Ascending aorta (tissue), 2 donors: Measurements from ENCODE around the gene CREB3L2. TPM values are rescaled to one million over a fixed set of nuclear protein-coding genes. Genes with fewer than 3 reads are reported as not detected.
"Not testable (repeated sequence)": the region's sequence is repeated elsewhere in the genome, so short reads cannot be mapped to it uniquely, and the experiment has no call there.

Source experiments
- DNase-seq, 2 donors: peaks; one replicate each; pipeline ENCODE4 v3.0.0-alpha.2; 2019; ENCODE audit warnings: low spot score in 2 of 2
- H3K27ac ChIP-seq, 2 donors: fragments of 200-600 bp; sonication (generic); one replicate each; pipeline ENCODE4 v1.5.1; 2016 to 2017; ENCODE audit warnings: mild to moderate bottlenecking in 1 of 2
- H3K27me3 ChIP-seq: fragments of 200-600 bp; sonication (generic); one replicate; pipeline ENCODE4 v1.5.1; 2017
- H3K36me3 ChIP-seq, 2 donors: fragments of 200-600 bp; sonication (generic); one replicate each; pipeline ENCODE4 v1.5.1; 2016
- H3K4me1 ChIP-seq, 2 donors: fragments of 200-600 bp; sonication (generic); one replicate each; pipeline ENCODE4 v1.5.1; 2016 to 2017; ENCODE audit warnings: mild to moderate bottlenecking in 1 of 2
- H3K4me3 ChIP-seq, 2 donors: fragments of 200-600 bp; sonication (generic); one replicate each; pipeline ENCODE4 v1.5.1; 2016 to 2017; ENCODE audit warnings: mild to moderate bottlenecking in 1 of 2
- H3K9me3 ChIP-seq, 2 donors: fragments of 200-600 bp; sonication (generic); one replicate each; pipeline ENCODE4 v1.5.1; 2016
- intact Hi-C: fragments of 100-400 bp; cut with DNase I; formaldehyde crosslinking; loops from one replicate; pipeline ENCODE4 v1.15.1; 2023
- total RNA-seq: library from RNA; depleted of rRNA; stranded (reverse); fragments of >200 nt; gene quantifications from one replicate; pipeline ENCODE4 v1.1.0, GENCODE V29; 2016
- TF ChIP-seq, protein P1 (sequence below), 3 experiments: fragments of 200-600 bp in 2 of 3; fragments of 450-650 bp in 1 of 3; sonication (generic) in 2 of 3; IDR thresholded peaks; one replicate each; pipeline ENCODE4 v1.5.1; 2016 to 2019; ENCODE audit warnings: antibody characterized with exemption in 3 of 3, mild to moderate bottlenecking in 1 of 3, moderate library complexity in 1 of 3

CREB3L2 gene
- total RNA-seq, 1 donor from 2014 or later, result 38.5 TPM

GRCh38 chr7:137927386-137927785, 74.5 kb downstream of the CREB3L2 start:
- peaks cover 5 to 27% of the 10 kb centered on the region in 2 donors for H3K4me1 ChIP-seq
- H3K9me3 ChIP-seq, result no peaks in the 10 kb centered on the region
- intact Hi-C loops, result no loop called here
- peak overlapping the region; percentile 0 to 41 for H3K27ac ChIP-seq
- TF ChIP-seq, protein P1, sequence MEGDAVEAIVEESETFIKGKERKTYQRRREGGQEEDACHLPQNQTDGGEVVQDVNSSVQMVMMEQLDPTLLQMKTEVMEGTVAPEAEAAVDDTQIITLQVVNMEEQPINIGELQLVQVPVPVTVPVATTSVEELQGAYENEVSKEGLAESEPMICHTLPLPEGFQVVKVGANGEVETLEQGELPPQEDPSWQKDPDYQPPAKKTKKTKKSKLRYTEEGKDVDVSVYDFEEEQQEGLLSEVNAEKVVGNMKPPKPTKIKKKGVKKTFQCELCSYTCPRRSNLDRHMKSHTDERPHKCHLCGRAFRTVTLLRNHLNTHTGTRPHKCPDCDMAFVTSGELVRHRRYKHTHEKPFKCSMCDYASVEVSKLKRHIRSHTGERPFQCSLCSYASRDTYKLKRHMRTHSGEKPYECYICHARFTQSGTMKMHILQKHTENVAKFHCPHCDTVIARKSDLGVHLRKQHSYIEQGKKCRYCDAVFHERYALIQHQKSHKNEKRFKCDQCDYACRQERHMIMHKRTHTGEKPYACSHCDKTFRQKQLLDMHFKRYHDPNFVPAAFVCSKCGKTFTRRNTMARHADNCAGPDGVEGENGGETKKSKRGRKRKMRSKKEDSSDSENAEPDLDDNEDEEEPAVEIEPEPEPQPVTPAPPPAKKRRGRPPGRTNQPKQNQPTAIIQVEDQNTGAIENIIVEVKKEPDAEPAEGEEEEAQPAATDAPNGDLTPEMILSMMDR (IDR thresholded peaks at IDR 0.05), result no peak
- H3K36me3 ChIP-seq, result peaks cover 15 to 22% of the 10 kb centered on the region in 2 donors
- H3K27me3 ChIP-seq, result no peaks in the 10 kb centered on the region
- no peak for DNase-seq
- no peak overlapping the region for H3K4me3 ChIP-seq

- Histone ChIP-seq H3K36me3 (peaks cover 15 to 22% of the 10 kb centered on the region in 2 donors), H3K4me1 (peaks cover 5 to 24% of the 10 kb centered on the region in 2 donors)
- H3K27me3 ChIP-seq, intact Hi-C loops, DNase-seq, H3K9me3 ChIP-seq, H3K27ac ChIP-seq, H3K4me3 ChIP-seq: not testable (repeated sequence)
These were observed 75.7 kb downstream of the CREB3L2 start for GRCh38 chr7:137926206-137926605.

DNA sequence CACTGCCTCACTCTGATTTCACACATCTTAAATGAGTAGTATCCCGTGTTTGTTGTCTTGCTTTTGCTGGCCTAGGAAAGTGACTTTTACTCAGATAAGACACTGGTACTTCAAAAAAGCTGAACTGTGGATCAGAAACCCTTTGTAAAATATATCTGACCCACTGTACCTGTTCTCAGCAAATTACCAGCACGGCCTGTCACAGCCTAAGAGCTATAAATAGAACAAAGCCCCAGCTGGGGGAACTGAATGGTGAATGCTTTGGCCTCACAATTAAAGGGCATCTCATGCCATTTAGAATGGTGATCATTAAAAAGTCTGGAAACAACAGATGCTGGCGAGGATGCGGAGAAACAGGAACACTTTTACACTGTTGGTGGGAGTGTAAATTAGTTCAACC, 76.1 kb downstream of the CREB3L2 start:
- H3K27ac ChIP-seq, result peak overlapping the region; percentile 15 to 30
- H3K27me3 ChIP-seq, result no peaks in the 10 kb centered on the region
- no peaks in the 10 kb centered on the region for H3K9me3 ChIP-seq
- DNase-seq, result no peak
- intact Hi-C loops, result no loop called here
- TF ChIP-seq, protein P1 (IDR thresholded peaks at IDR 0.05), result no peak
- peaks cover 5 to 24% of the 10 kb centered on the region in 2 donors for H3K4me1 ChIP-seq
- peaks cover 15 to 22% of the 10 kb centered on the region in 2 donors for H3K36me3 ChIP-seq
- H3K4me3 ChIP-seq, result no peak overlapping the region

GRCh38 chr7:137925091-137925490, 76.8 kb downstream of the CREB3L2 start:
- Histone ChIP-seq H3K4me1 (peaks cover 5 to 19% of the 10 kb centered on the region in 2 donors), H3K27ac (peak overlapping the region; percentile 15 to 36), H3K4me3 (no peak overlapping the region), H3K36me3 (peaks cover 15 to 22% of the 10 kb centered on the region in 2 donors), H3K9me3 (no peaks in the 10 kb centered on the region), H3K27me3 (no peaks in the 10 kb centered on the region)
- no peak for DNase-seq
- intact Hi-C loops, result no loop called here
- TF ChIP-seq, protein P1 (IDR thresholded peaks at IDR 0.05), result no peak

- TF ChIP-seq, protein P1 (IDR thresholded peaks at IDR 0.05), result no peak
- Histone ChIP-seq H3K36me3 (peaks cover 15 to 22% of the 10 kb centered on the region in 2 donors), H3K27ac (peak overlapping the region in 1 of 2 donors; percentile 15), H3K4me3 (no peak overlapping the region), H3K27me3 (no peaks in the 10 kb centered on the region), H3K4me1 (peaks cover 5 to 19% of the 10 kb centered on the region in 2 donors), H3K9me3 (no peaks in the 10 kb centered on the region)
- DNase-seq, result no peak
- intact Hi-C loops, result no loop called here
These were observed 78.5 kb downstream of the CREB3L2 start for GRCh38 chr7:137923380-137923779.

DNA sequence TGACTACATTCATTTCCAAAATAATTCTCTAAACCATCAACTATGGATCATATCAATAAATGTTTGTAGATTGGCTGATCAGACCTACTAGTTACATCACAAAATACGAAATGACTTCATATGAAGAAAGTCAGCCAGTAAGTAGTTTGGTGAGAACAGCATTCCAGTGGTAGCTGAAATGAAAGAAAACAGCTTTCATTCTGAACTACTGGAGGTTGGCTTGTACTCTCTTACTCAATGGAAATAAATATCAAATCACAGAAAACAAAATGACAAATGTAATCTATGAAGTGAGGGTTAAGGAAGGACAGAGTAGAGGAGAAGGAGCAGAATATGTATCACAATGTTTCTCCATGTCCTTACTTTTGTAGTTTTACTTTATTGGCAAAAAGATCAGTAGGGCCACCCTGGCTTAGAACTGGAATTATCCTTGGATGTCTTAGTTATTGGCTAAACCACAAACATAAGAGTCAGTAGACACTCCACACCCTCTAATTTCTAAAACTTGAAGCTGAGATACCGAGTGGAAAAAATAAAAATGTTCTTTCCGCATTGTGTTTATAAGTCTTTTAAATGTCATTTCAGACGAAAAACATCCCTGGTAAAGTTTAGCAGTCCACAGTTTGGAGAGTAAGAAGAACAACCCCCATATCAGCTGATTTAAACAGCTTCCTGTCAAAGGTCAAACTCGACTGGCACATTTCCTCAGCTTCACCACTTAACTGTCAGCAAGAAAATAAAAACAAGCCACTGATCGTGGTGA, 81.1 kb downstream of the CREB3L2 start:
- H3K27ac ChIP-seq, result peak overlapping the region; percentile 26 to 70
- H3K9me3 ChIP-seq, result no peaks in the 10 kb centered on the region
- no peak for DNase-seq
- intact Hi-C loops, result no loop called here
- H3K4me1 ChIP-seq, result peaks cover 5 to 20% of the 10 kb centered on the region in 2 donors
- TF ChIP-seq, protein P1 (IDR thresholded peaks at IDR 0.05), result no peak
- H3K36me3 ChIP-seq, result no peaks in the 10 kb centered on the region
- no peaks in the 10 kb centered on the region for H3K27me3 ChIP-seq
- H3K4me3 ChIP-seq, result no peak overlapping the region
